H1 (cell line): Measurements from ENCODE around the gene HAPLN3. TPM values are rescaled to one million over a fixed set of nuclear protein-coding genes. Genes with fewer than 3 reads are reported as not detected.

Experiments
- CTCF ChIA-PET: fragments of 300-600 bp; sonication (Branson Sonifier 250); formaldehyde crosslinking; loops from one replicate; lab custom pipeline; 2021; ENCODE audit not compliant: partially characterized antibody; lab: Charles Lee
- POLR2A ChIA-PET: fragments of 300-600 bp; sonication (Branson Sonifier 250); formaldehyde crosslinking; loops from one replicate; lab custom pipeline; 2021; ENCODE audit warnings: inconsistent platforms; ENCODE audit not compliant: partially characterized antibody; lab: Charles Lee
- DNase-seq, 2 experiments: peaks; one replicate each; pipeline versions ENCODE4 v3.0.0 to v3.0.0-alpha.2; 2010 to 2022; ENCODE audit warnings: low spot score in 2 of 2, low read depth in 1 of 2, mixed read lengths in 1 of 2
- FAIRE-seq: peaks from 2 replicates; lab custom pipeline; 2011; peaks lifted over from hg19 to GRCh38; lab: Jason Lieb, UNC
- H2AFZ ChIP-seq: 2 replicates; pipeline ENCODE4 v1.8.1; 2012; ENCODE audit warnings: low read length, inconsistent platforms
- H2AK5ac ChIP-seq: 2 replicates; pipeline ENCODE4 v1.6.1; 2013; ENCODE audit warnings: low read depth, low read length
- H2BK120ac ChIP-seq: replicated peaks from 2 replicates; pipeline ENCODE3; 2013; ENCODE audit warnings: low read depth, low read length, inconsistent platforms
- H2BK12ac ChIP-seq: 2 replicates; pipeline ENCODE4 v1.6.1; 2013; ENCODE audit warnings: low read depth, low read length
- H2BK15ac ChIP-seq: 2 replicates; pipeline ENCODE4 v1.6.1; 2013; ENCODE audit warnings: low read length
- H2BK20ac ChIP-seq: 2 replicates; pipeline ENCODE4 v1.6.1; 2013; ENCODE audit warnings: low read length
- H2BK5ac ChIP-seq: 2 replicates; pipeline ENCODE4 v1.6.1; 2013; ENCODE audit warnings: low read depth, low read length
- H3K14ac ChIP-seq: 2 replicates; pipeline ENCODE4 v1.6.1; 2013; ENCODE audit warnings: inconsistent platforms; ENCODE audit not compliant: insufficient read length
- H3K18ac ChIP-seq: 2 replicates; pipeline ENCODE4 v1.6.1; 2013; ENCODE audit warnings: low read length; ENCODE audit errors: extremely low read depth
- H3K23ac ChIP-seq: 2 replicates; pipeline ENCODE4 v1.6.1; 2013; ENCODE audit warnings: inconsistent platforms; ENCODE audit not compliant: insufficient read length
- H3K23me2 ChIP-seq: 2 replicates; pipeline ENCODE4 v1.6.1; 2013; ENCODE audit warnings: low read depth, low read length
- H3K27ac ChIP-seq: 2 replicates; pipeline ENCODE4 v1.6.1; 2011; ENCODE audit warnings: low read depth, low read length, inconsistent platforms
- H3K27me3 ChIP-seq, 4 experiments: replicated peaks in 1 of 4; 1 replicate in 1 of 4; 2 replicates in 3 of 4; pipeline versions ENCODE4 v1.6.1 to v1.8.1; 2011 to 2013; ENCODE audit warnings: low read length in 3 of 4, mild to moderate bottlenecking in 3 of 4, inconsistent platforms in 2 of 4, mixed read lengths in 2 of 4, moderate library complexity in 1 of 4; ENCODE audit not compliant: control insufficient read depth in 3 of 4, insufficient read depth in 3 of 4; ENCODE audit errors: extremely low read depth in 1 of 4
- H3K36me3 ChIP-seq, 4 experiments: 2 replicates each; pipeline versions ENCODE4 v1.6.1 to v1.8.1; 2011 to 2013; ENCODE audit warnings: mild to moderate bottlenecking in 4 of 4, low read length in 3 of 4, moderate library complexity in 2 of 4, control low read depth in 1 of 4, inconsistent platforms in 1 of 4; ENCODE audit not compliant: insufficient read depth in 4 of 4, control insufficient read depth in 2 of 4
- H3K4ac ChIP-seq: replicated peaks from 2 replicates; pipeline ENCODE3; 2013; ENCODE audit warnings: low read length, low read depth, mixed read lengths, inconsistent platforms; ENCODE audit not compliant: insufficient read length
- H3K4me1 ChIP-seq, 4 experiments: replicated peaks in 1 of 4; 1 replicate in 1 of 4; 2 replicates in 3 of 4; pipeline versions ENCODE4 v1.6.1 to v1.8.1; 2011 to 2013; ENCODE audit warnings: low read length in 3 of 4, inconsistent platforms in 2 of 4, mixed read lengths in 1 of 4; ENCODE audit not compliant: insufficient read depth in 4 of 4, control insufficient read depth in 3 of 4
- H3K4me2 ChIP-seq, 2 experiments: 2 replicates each; pipeline versions ENCODE4 v1.6.1 to v1.8.1; 2011 to 2013; ENCODE audit warnings: low read depth in 2 of 2, low read length in 2 of 2, control low read depth in 1 of 2, inconsistent platforms in 1 of 2, mild to moderate bottlenecking in 1 of 2; ENCODE audit not compliant: insufficient read depth in 1 of 2
- H3K4me3 ChIP-seq, 4 experiments: fragments of 200-600, 300-600 bp in 1 of 4; sonication (generic), shearing (Covaris generic), sonication (Bioruptor Twin) in 1 of 4; 2 replicates each; pipeline versions ENCODE4 v1.5.1 to v1.8.1; 2011 to 2016; ENCODE audit warnings: low read length in 4 of 4, low read depth in 3 of 4, control low read depth in 2 of 4, inconsistent platforms in 2 of 4, mild to moderate bottlenecking in 2 of 4, mixed read lengths in 1 of 4, moderate library complexity in 1 of 4; ENCODE audit not compliant: insufficient read depth in 2 of 4; ENCODE audit errors: extremely low read depth in 1 of 4
- H3K56ac ChIP-seq: replicated peaks from 2 replicates; pipeline ENCODE3; 2013; ENCODE audit warnings: low read depth, mild to moderate bottlenecking, mixed read lengths, low read length, inconsistent platforms; ENCODE audit not compliant: insufficient read length
- H3K79me1 ChIP-seq: 2 replicates; pipeline ENCODE4 v1.6.1; 2013; ENCODE audit warnings: low read depth, low read length, control low read depth
- H3K79me2 ChIP-seq, 2 experiments: 2 replicates each; pipeline versions ENCODE4 v1.6.1 to v1.8.1; 2012 to 2013; ENCODE audit warnings: low read length in 2 of 2, mild to moderate bottlenecking in 2 of 2, inconsistent platforms in 1 of 2; ENCODE audit not compliant: insufficient read depth in 2 of 2, control insufficient read depth in 1 of 2
- H3K9ac ChIP-seq, 4 experiments: replicated peaks in 1 of 4; 1 replicate in 1 of 4; 2 replicates in 3 of 4; pipeline versions ENCODE4 v1.6.1 to v1.8.1; 2011 to 2013; ENCODE audit warnings: low read depth in 3 of 4, low read length in 3 of 4, control low read depth in 2 of 4, mild to moderate bottlenecking in 2 of 4, moderate library complexity in 2 of 4, inconsistent platforms in 1 of 4; ENCODE audit errors: extremely low read depth in 1 of 4
- H3K9me3 ChIP-seq, 2 experiments: 2 replicates each; pipeline versions ENCODE4 v1.6.1 to v1.8.1; 2012 to 2013; ENCODE audit warnings: mild to moderate bottlenecking in 2 of 2, moderate library complexity in 2 of 2, control low read depth in 1 of 2, inconsistent platforms in 1 of 2, low read depth in 1 of 2, low read length in 1 of 2, mixed read lengths in 1 of 2; ENCODE audit not compliant: insufficient read depth in 2 of 2
- H4K20me1 ChIP-seq, 2 experiments: replicated peaks in 1 of 2; 2 replicates each; pipeline versions ENCODE3 to v1.8.1; 2011 to 2013; ENCODE audit warnings: inconsistent platforms in 2 of 2, low read length in 2 of 2, mild to moderate bottlenecking in 1 of 2; ENCODE audit not compliant: insufficient read depth in 2 of 2, control insufficient read depth in 1 of 2
- H4K5ac ChIP-seq: 2 replicates; pipeline ENCODE4 v1.6.1; 2013; ENCODE audit warnings: low read length, low read depth, mixed read lengths, inconsistent platforms; ENCODE audit not compliant: insufficient read length
- H4K8ac ChIP-seq: 2 replicates; pipeline ENCODE4 v1.8.0; 2013; ENCODE audit warnings: mild to moderate bottlenecking, moderate library complexity, low read length, inconsistent platforms; ENCODE audit not compliant: insufficient read depth; ENCODE audit errors: extremely low read depth
- H4K91ac ChIP-seq: replicated peaks from 2 replicates; pipeline ENCODE3; 2013; ENCODE audit warnings: low read length, mixed read lengths, inconsistent platforms; ENCODE audit not compliant: insufficient read length
- BACH1 ChIP-seq: IDR thresholded peaks from 2 replicates; pipeline ENCODE4 v1.6.1; 2012; ENCODE audit warnings: low read length, improper control_type of control experiment
- CEBPB ChIP-seq: IDR thresholded peaks from 2 replicates; pipeline ENCODE4 v1.6.1; 2012; ENCODE audit warnings: low read depth, low read length
- EGR1 ChIP-seq: IDR thresholded peaks from 2 replicates; pipeline ENCODE4 v1.6.1; 2011; ENCODE audit warnings: low read depth, low read length, borderline replicate concordance
- JUND ChIP-seq: IDR thresholded peaks from 2 replicates; pipeline ENCODE4 v1.6.1; 2011; ENCODE audit warnings: mild to moderate bottlenecking, improper control_type of control experiment, low read length
- SUZ12 ChIP-seq: fragments of 200-600 bp; sonication (generic); IDR thresholded peaks from 2 replicates; pipeline ENCODE4 v1.6.1; 2012; ENCODE audit warnings: mild to moderate bottlenecking, inconsistent platforms, low read length, moderate library complexity, mixed read lengths
- WGBS, 2 experiments: shearing (Covaris generic) in 1 of 2; methylation state at CpG; one replicate each; pipeline versions ENCODE4 v1.1.6 to v1.1.7; 2013 to 2015; ENCODE audit warnings: low lambda C conversion rate in 2 of 2, mixed read lengths in 2 of 2, inconsistent platforms in 1 of 2, low coverage in 1 of 2, missing lambda C conversion rate in 1 of 2; ENCODE audit not compliant: insufficient replicate concordance in 2 of 2, insufficient coverage in 1 of 2, insufficient read length in 1 of 2; ENCODE audit errors: extremely low coverage in 1 of 2, missing lambda C conversion rate in 1 of 2; 5-methylcytosine and 5-hydroxymethylcytosine counted together
- polyA plus RNA-seq, 7 experiments: library from polyadenylated mRNA; depleted of rRNA in 3 of 7; stranded (reverse) in 5 of 7; unstranded in 2 of 7; fragments of >200 nt in 5 of 7; fragments of 200-250 nt in 2 of 7; gene quantifications; 1 replicate in 5 of 7; 2 replicates in 1 of 7; 4 replicates in 1 of 7; pipeline versions ENCODE4 v1.2.1 to v1.2.3, GENCODE V29; 2011 to 2013; ENCODE audit warnings: missing spikeins in 2 of 7, mixed read lengths in 2 of 7
- total RNA-seq: library from RNA; stranded (reverse); fragmentation: NEBNext Ultra II Directional; extraction: Animal tissue kit (Norgen Biotek cat#: 25700); gene quantifications from 2 replicates; pipeline ENCODE4 v1.2.1, GENCODE V29; 2021

The HAPLN3 gene
- total and polyA plus RNA-seq, 2 of the 8 experiments (the other 6 are each of a cell fraction or from before 2014, with no cell fraction given): 76.2 to 79.7 TPM

DNA sequence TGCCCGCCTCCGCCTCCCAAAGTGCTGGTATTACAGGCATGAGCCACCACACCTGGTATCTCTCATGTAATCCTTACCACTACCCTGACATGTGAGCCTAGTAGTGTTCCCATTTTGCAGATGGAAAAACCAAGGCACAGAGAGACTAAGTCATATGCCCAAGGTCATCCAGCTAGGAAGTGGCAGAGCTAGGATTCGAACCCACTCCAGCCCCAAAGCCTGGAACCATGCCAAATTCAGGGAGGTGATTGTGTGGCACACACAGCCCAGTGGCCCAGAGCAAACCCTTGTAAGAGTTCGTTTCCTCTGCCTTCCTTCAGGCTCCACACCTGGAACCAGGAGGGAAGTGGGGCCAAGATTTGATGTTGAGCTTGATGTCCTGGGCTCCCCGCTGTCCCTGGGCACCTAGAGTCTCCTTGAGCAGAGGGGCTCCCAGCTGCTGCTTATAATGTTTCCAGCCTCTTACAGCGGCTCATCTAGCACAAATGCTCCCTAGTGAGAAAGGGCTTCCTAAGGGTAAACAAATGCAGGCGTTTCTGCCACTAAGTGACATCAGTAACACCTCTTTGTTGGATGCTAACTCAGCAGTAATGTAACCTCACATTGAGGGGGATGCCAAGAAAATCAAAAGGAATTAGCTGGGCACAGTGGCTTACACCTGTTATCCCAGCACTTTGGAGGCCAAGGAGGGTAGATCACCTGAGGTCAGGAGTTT, 3.6 kb downstream of the HAPLN3 start:
- Histone ChIP-seq H2BK15ac (no peak overlapping the region), H2BK5ac (no peak overlapping the region), H3K79me1 (no peaks in the 10 kb centered on the region), H3K79me2 (peaks cover 0 to 7% of the 10 kb centered on the region in 2 experiments; a peak in 1 of 4 replicates), H3K9me3 (no peaks in the 10 kb centered on the region), H3K27ac (no peak overlapping the region), H3K23me2 (peaks cover 11% of the 10 kb centered on the region; the same call in 1 of the 2 replicates), H4K20me1 (peaks cover 0 to 2% of the 10 kb centered on the region in 2 experiments), H3K27me3 (no peaks in the 10 kb centered on the region; a peak in 1 of 7 replicates), H3K23ac (no peak overlapping the region), H4K8ac (no peak overlapping the region), H2BK120ac (no peak overlapping the region), H2BK20ac (no peak overlapping the region), H3K9ac (no peak overlapping the region), H4K5ac (no peak overlapping the region), H4K91ac (no peak overlapping the region), H3K14ac (no peak overlapping the region), H3K36me3 (peaks cover 3 to 6% (median 5%) of the 10 kb centered on the region in 4 experiments; a peak in 2 of 8 replicates), H3K4me3 (no peak overlapping the region), H2AK5ac (no peak overlapping the region), H3K4ac (no peak overlapping the region), H3K4me1 (peaks cover 0 to 6% (median 3%) of the 10 kb centered on the region in 4 experiments; a peak in 5 of 7 replicates), H3K56ac (no peak overlapping the region), H2AFZ (no peak overlapping the region), H2BK12ac (0 out of 2 replicates have a peak overlapping the region, but pooled peaks have one; percentile 27), H3K18ac (no peak overlapping the region; the same call in 1 of the 2 replicates), H3K4me2 (no peak overlapping the region)
- POLR2A ChIA-PET: interaction anchor here (0.8 to 27.2 kb wide), 7 partner anchors 8 to 241 kb away, joined by 3 to 607 read pairs (median 4); partner anchors contain the start of gene MFGE8
- CTCF ChIA-PET: interaction anchor here (0.6 to 10.4 kb wide), 15 partner anchors 11 to 307 kb away, joined by 3 to 95 read pairs (median 3); no protein-coding TSS in a partner anchor
- no peak for TF ChIP-seq CEBPB
- no peak for TF ChIP-seq SUZ12
- no peak for TF ChIP-seq BACH1
- TF ChIP-seq JUND: no peak
- TF ChIP-seq EGR1: no peak
- WGBS, 2 experiments: 81% methylated on average over 7 of the region's 7 CpGs; no CpG with 5 or more reads in 1 of the 2 experiments
- FAIRE-seq (no peak), DNase-seq (no peak)
